GM12873 (cell line): ENCODE data around the gene GPR61.

Experiments used
- TF ChIP-seq, protein P1 (sequence below): IDR thresholded peaks from 2 replicates; pipeline ENCODE4 v1.5.1; 2012; ENCODE audit warnings: low read depth, mild to moderate bottlenecking, moderate library complexity, low read length, control low read depth; ENCODE audit not compliant: insufficient read depth; ENCODE audit errors: missing control alignments

Gene GPR61

DNA sequence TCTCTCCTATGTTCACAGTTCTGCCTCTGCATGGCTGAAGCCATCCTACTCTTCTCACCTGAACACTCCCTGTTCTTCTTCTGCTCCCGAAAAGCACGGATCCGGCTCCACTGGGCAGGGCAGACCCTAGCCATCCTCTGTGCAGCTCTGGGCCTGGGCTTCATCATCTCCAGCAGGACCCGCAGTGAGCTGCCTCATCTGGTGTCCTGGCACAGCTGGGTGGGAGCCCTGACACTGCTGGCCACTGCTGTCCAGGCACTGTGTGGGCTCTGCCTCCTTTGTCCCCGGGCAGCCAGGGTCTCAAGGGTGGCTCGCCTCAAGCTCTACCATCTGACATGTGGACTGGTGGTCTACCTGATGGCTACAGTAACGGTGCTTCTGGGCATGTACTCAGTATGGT lies 43.9 kb upstream of the GPR61 start:
- TF ChIP-seq, protein P1, sequence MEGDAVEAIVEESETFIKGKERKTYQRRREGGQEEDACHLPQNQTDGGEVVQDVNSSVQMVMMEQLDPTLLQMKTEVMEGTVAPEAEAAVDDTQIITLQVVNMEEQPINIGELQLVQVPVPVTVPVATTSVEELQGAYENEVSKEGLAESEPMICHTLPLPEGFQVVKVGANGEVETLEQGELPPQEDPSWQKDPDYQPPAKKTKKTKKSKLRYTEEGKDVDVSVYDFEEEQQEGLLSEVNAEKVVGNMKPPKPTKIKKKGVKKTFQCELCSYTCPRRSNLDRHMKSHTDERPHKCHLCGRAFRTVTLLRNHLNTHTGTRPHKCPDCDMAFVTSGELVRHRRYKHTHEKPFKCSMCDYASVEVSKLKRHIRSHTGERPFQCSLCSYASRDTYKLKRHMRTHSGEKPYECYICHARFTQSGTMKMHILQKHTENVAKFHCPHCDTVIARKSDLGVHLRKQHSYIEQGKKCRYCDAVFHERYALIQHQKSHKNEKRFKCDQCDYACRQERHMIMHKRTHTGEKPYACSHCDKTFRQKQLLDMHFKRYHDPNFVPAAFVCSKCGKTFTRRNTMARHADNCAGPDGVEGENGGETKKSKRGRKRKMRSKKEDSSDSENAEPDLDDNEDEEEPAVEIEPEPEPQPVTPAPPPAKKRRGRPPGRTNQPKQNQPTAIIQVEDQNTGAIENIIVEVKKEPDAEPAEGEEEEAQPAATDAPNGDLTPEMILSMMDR = no peak

DNA sequence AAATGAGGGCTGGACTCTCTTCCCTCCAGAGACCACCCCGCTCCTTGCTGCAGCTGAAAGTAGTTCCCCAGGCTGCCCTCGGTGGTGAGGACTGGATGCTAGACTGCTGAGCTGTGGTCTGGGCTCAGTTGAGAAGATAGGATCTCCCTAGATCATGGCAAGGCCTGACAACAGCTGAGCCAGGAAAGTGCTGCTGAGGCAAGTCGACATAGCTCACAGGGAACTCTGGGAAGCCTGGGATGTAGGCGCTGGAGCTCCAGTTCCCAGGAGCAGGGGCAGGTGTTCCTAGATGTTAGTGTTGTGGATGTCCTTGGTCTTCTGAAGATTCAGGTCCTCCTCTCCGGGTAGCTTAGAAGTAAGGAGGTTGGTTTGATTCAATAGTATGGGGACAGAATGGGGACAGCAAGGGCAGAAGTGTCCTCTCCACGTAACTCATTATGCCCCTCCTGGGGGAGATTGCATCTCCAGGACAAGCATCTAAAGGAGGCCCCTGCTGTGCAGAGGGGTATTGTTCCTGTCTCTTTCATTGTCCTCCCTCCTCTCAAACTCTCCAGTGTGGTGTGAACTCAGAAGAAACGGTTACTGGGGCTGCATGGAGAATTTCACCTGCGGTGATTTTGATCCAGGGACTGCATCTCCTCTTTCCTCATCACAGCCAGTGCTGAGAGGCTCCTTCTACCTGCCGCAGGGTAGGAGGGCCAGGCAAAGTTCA lies 42.1 kb upstream of the GPR61 start:
- TF ChIP-seq, protein P1 = no peak

DNA sequence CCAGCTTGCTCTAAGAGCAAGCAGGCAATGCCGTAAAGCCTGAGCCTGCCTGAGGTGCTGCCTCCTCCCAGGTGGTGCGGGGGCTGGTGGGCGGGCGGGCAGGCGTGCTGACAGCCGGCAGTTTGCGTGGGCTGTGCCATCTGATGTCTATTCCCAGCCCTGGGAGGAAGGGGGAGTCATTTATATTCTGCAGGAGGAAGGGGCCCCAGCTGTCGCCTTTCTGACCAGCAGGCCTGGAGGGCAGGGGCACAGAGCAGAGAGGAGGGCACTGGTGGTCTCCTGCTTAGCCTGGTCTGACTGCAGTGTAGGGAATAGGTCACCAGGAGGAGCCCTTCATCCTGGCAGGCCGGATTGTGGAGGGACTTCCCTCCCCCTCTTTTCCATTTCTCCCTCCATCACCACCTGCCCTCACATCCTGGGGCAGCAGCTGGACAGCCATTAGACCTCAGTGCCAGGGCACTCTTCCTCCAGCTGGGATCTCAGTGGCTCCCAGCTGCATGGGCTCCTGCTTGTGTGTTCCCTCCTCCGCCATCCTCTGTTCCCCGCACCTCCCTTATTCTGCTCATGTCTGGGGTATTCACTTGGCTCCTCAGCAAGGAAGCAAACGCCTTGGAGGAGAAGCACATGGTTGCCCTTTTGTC lies 41.4 kb upstream of the GPR61 start:
- TF ChIP-seq, protein P1 = peak; percentile 55

DNA sequence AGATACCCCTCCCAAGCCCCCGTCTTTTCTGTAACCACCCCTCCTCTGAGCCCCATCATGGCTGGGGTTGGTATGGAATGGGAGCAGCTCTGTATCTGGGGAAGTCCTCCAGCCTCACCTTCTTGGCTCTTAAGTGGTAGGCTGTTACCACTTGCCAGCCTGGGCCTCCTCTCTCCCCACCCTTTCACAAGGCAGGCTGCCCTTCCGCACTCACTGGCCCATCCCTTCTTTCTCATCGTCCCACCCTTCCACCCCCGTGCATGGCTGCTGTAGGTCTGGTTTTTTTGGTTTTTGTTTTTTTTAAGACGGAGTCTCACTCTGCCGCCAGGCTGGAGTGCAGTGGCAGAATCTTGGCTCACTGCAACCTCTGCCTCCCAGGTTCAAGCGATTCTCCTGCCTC lies 40.6 kb upstream of the GPR61 start:
- TF ChIP-seq, protein P1 = no peak

DNA sequence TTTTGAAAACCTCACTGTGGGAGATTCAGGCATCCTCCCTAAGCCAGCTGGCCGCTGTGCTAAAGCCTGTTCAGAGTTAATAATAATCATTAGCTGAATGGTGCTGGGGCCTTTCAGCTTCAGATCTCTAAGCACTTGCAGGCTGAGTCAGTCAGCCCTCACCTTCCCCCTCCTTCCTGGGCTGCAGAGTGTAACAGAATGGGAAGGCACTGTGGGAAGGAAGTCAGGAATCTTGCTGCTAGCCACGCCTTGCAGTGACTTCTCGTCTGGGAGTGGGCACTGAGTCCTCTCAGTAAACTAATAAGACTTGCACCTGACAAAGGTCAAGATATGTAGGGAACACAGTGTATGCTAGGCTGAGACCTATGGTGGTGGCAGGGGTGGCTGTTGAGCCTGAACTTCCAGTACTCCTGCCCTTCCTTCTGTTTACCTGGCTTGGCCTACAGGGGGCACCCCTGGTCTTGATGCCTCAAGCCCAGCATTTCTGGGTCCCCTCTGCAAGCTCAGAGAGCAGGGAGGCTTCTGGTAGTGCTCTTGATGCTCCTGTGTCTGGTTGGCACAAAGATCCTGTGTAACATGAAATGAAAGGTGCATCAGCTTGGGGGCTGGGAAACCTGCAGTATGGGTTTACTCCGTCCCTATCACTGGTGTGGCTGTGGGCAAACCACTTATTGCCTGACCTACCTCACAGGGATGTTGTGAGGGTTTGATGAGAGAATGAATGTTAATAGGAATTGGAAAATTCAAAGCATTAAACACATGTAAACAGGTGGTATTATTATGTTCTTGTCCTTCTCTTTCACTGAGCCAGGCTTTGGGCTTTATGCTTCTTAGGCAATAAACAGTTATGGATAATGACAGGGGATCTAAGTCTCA lies 39.8 kb upstream of the GPR61 start:
- TF ChIP-seq, protein P1 = peak; percentile 68

DNA sequence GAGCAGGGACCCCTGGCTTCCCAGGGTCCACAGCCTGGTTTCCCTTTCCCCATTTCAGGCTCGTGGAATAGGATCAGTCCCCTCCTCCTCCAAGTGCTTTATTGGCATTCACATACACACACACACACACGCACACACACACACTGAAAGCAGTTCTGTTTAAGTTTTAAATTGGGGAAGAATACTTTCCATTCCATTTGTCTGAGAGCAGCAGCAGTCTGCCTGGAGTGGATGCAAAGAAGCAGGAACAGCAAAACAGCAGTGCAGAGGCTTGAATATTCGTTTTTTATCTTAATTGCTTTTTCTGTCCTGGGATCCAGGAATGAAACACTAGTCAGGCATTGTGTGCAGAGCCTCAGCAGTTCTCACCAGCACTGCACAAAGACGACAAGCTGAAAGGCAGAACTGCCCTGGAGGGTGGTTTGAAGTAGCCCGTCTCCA lies 38.7 kb upstream of the GPR61 start:
- TF ChIP-seq, protein P1 = no peak
